Measurements from ENCODE around the gene LUZP2.
"Not testable (repeated sequence)": the region's sequence is repeated elsewhere in the genome, so short reads cannot be mapped to it uniquely, and the experiment has no call there.

LUZP2 gene

DNA sequence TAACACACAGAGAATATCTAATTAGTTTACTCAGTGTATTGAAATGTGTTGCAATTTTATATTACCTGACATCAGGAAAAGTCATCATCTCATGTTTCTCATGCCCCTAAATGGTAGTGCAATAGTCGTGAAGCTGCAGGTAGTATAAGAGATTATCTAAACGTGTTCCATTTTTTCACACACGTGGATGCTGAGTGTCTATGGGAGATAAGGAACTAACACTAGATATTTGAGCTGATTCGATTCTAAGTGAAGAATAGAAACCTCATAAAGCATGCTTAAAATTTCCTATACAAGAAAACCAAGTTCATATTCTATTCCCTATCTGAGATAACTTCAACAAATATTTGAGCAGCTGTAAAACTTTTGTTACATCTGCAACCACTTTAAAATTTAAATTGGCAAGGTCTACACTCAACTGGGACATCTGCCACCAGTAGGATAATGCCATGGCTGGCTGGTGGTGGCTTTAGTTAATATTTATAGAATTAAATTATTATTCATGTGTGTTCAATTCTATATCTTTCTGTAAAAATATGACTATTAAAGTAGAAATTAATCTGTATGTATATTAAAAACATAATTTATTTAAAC, 388.8 kb downstream of the LUZP2 start:
- Histone ChIP-seq H3K9ac (ENCODE audit: low read length) (no peak overlapping the region), H2AFZ (ENCODE audit: low read length) (no peak overlapping the region), H3K4me2 (ENCODE audit: low read depth, low read length) (no peak overlapping the region), H3K27ac (ENCODE audit: low read length) (no peak overlapping the region), H3K9me3 (replicated peaks; ENCODE audit: insufficient read depth, low read length) (no peaks in the 10 kb centered on the region), H3F3A (ENCODE audit: insufficient read depth, low read length) (no peaks in the 10 kb centered on the region), H3K4me3 (ENCODE audit: low read length) (no peak overlapping the region), H4K20me1 (ENCODE audit: insufficient read depth, low read length) (no peaks in the 10 kb centered on the region), H3K36me3 (replicated peaks; ENCODE audit: insufficient read depth, low read length) (no peaks in the 10 kb centered on the region), H3K79me2 (ENCODE audit: low read length) (no peaks in the 10 kb centered on the region), H3K4me1 (ENCODE audit: low read length) (no peaks in the 10 kb centered on the region), H3K27me3 (replicated peaks; ENCODE audit: insufficient read depth, low read length) (no peaks in the 10 kb centered on the region), H3K9me2 (replicated peaks; ENCODE audit: insufficient read depth, low read length) (no peaks in the 10 kb centered on the region)
- TF ChIP-seq, protein P1, sequence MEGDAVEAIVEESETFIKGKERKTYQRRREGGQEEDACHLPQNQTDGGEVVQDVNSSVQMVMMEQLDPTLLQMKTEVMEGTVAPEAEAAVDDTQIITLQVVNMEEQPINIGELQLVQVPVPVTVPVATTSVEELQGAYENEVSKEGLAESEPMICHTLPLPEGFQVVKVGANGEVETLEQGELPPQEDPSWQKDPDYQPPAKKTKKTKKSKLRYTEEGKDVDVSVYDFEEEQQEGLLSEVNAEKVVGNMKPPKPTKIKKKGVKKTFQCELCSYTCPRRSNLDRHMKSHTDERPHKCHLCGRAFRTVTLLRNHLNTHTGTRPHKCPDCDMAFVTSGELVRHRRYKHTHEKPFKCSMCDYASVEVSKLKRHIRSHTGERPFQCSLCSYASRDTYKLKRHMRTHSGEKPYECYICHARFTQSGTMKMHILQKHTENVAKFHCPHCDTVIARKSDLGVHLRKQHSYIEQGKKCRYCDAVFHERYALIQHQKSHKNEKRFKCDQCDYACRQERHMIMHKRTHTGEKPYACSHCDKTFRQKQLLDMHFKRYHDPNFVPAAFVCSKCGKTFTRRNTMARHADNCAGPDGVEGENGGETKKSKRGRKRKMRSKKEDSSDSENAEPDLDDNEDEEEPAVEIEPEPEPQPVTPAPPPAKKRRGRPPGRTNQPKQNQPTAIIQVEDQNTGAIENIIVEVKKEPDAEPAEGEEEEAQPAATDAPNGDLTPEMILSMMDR (IDR thresholded peaks at IDR 0.05; ENCODE audit: low read length): no peak
- no peak for TF ChIP-seq EZH2phosphoT487 (IDR thresholded peaks at IDR 0.05; ENCODE audit: low read length)
- no peak for TF ChIP-seq EZH2 (optimal IDR thresholded peaks at IDR 0.05; ENCODE audit: low read depth, low read length)
- no peak for DNase-seq

DNA sequence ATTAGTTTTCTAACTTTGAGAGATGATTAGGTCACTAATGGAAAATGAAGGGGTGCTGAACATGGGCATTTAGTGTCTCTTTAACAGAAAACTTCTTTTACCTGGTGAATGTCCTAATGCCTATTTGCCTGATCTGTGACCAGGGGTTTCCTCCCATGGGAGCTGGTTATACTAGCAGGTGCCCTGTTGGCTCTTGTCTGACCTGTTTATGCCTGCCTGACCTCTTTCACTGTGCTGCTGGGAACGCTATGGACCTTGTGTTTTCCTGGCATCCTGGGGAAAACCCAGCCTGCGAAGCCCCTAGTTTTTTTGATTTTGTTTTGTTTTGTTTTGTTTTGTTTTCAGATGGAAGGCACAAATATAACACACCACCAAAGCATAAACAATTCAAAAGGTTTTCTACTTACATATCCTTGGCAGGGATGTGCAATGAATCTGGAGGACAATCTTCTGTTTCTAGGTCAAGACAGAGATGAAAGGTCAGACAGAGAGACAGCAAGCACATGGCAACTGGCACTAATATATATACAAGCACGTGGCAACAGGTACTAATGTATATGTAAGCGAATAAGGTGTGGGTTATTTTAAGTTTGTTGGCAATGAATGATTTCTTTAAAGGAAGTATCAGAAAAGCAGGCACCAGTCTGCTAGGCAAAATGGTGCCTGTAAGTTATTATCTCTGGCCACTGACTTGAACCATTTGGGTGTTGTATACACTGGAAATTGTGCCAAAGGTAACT, 390.2 kb downstream of the LUZP2 start:
- H3F3A ChIP-seq (ENCODE audit: insufficient read depth, low read length): no peaks in the 10 kb centered on the region
- H3K4me2 ChIP-seq (ENCODE audit: low read depth, low read length): no peak overlapping the region
- no peak overlapping the region for H3K4me3 ChIP-seq (ENCODE audit: low read length)
- no peaks in the 10 kb centered on the region for H3K4me1 ChIP-seq (ENCODE audit: low read length)
- no peaks in the 10 kb centered on the region for H3K9me3 ChIP-seq (replicated peaks; ENCODE audit: insufficient read depth, low read length)
- H4K20me1 ChIP-seq (ENCODE audit: insufficient read depth, low read length): no peaks in the 10 kb centered on the region
- H3K36me3 ChIP-seq (replicated peaks; ENCODE audit: insufficient read depth, low read length): no peaks in the 10 kb centered on the region
- H3K9me2 ChIP-seq (replicated peaks; ENCODE audit: insufficient read depth, low read length): no peaks in the 10 kb centered on the region
- no peak for DNase-seq
- TF ChIP-seq, protein P1 (IDR thresholded peaks at IDR 0.05; ENCODE audit: low read length): no peak
- TF ChIP-seq EZH2 (optimal IDR thresholded peaks at IDR 0.05; ENCODE audit: low read depth, low read length) (no peak), EZH2phosphoT487 (IDR thresholded peaks at IDR 0.05; ENCODE audit: low read length) (no peak)
- H2AFZ ChIP-seq (ENCODE audit: low read length): no peak overlapping the region
- no peaks in the 10 kb centered on the region for H3K79me2 ChIP-seq (ENCODE audit: low read length)
- no peak overlapping the region for H3K27ac ChIP-seq (ENCODE audit: low read length)
- no peaks in the 10 kb centered on the region for H3K27me3 ChIP-seq (replicated peaks; ENCODE audit: insufficient read depth, low read length)
- H3K9ac ChIP-seq (ENCODE audit: low read length): no peak overlapping the region

DNA sequence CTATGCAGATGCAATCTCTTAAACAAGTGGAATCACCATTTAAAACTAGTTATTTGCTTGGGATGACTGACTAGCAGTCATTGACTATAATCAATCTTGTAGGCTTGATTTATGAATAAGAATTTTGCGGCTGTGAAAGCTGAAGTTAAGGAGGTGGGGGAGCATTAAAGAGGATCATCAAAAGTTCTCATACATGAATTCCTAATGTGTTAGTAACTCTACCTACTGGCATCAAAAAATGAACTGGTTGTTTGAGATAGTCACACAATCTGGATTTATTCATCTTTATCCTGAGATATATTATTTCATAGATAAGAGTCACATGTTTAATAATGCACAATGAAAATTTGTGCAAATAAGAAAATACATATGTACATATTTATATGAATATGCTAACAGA, 393.6 kb downstream of the LUZP2 start:
- DNase-seq: no peak
- Histone ChIP-seq H4K20me1 (ENCODE audit: insufficient read depth, low read length) (no peaks in the 10 kb centered on the region), H3K9me3 (replicated peaks; ENCODE audit: insufficient read depth, low read length) (no peaks in the 10 kb centered on the region), H3K9me2 (replicated peaks; ENCODE audit: insufficient read depth, low read length) (no peaks in the 10 kb centered on the region), H2AFZ (ENCODE audit: low read length) (no peak overlapping the region), H3K4me3 (ENCODE audit: low read length) (no peak overlapping the region), H3K9ac (ENCODE audit: low read length) (no peak overlapping the region), H3K4me2 (ENCODE audit: low read depth, low read length) (no peak overlapping the region), H3K79me2 (ENCODE audit: low read length) (no peaks in the 10 kb centered on the region), H3F3A (ENCODE audit: insufficient read depth, low read length) (no peaks in the 10 kb centered on the region), H3K4me1 (ENCODE audit: low read length) (no peaks in the 10 kb centered on the region), H3K36me3 (replicated peaks; ENCODE audit: insufficient read depth, low read length) (no peaks in the 10 kb centered on the region), H3K27me3 (replicated peaks; ENCODE audit: insufficient read depth, low read length) (no peaks in the 10 kb centered on the region), H3K27ac (ENCODE audit: low read length) (no peak overlapping the region)
- TF ChIP-seq EZH2 (optimal IDR thresholded peaks at IDR 0.05; ENCODE audit: low read depth, low read length) (no peak), EZH2phosphoT487 (IDR thresholded peaks at IDR 0.05; ENCODE audit: low read length) (no peak)
- TF ChIP-seq, protein P1 (IDR thresholded peaks at IDR 0.05; ENCODE audit: low read length): no peak

DNA sequence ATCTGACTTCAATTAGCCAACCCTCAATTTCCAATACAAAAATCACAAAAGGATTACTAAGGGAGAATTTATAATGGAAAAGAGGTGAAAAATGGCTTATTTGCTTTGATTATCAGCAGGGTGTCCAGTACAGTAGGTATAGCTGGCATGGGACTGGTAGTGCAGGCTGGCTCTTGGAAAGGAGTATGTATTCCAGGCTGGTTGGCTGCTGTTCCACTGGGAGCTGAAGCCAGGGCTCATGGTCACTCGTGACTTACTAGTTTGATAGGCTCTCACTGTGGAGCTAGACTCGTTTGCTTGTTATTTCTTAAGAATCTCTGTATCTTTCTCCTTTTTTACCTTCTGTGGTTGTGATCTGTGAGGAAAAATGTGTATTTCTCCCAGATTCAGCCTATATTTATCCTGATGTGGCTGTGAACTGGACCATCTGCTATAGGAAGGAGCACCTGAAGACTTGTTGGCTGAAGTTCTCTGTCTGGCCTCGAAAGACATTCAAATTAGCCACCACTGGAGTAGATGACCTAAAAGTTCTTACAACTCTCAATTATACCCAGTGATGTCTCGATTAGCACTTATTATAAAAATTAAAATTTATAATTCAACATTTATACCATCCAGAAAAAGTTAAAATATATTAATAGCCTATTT, 395.1 kb downstream of the LUZP2 start:
- not testable (repeated sequence) for H3F3A ChIP-seq (ENCODE audit: insufficient read depth, low read length); H3K79me2 ChIP-seq (ENCODE audit: low read length); H4K20me1 ChIP-seq (ENCODE audit: insufficient read depth, low read length); H3K9me3 ChIP-seq (replicated peaks; ENCODE audit: insufficient read depth, low read length); H3K4me2 ChIP-seq (ENCODE audit: low read depth, low read length); H3K27ac ChIP-seq (ENCODE audit: low read length); H2AFZ ChIP-seq (ENCODE audit: low read length); H3K4me3 ChIP-seq (ENCODE audit: low read length); H3K27me3 ChIP-seq (replicated peaks; ENCODE audit: insufficient read depth, low read length); H3K9me2 ChIP-seq (replicated peaks; ENCODE audit: insufficient read depth, low read length); DNase-seq; H3K36me3 ChIP-seq (replicated peaks; ENCODE audit: insufficient read depth, low read length); H3K4me1 ChIP-seq (ENCODE audit: low read length); H3K9ac ChIP-seq (ENCODE audit: low read length)
